Erythroblast (primary cell): ENCODE measurements around the gene RBM5.

Source experiments
- GATA1 ChIP-seq: IDR thresholded peaks from 2 replicates; pipeline ENCODE4 v1.6.1; 2011; ENCODE audit warnings: low read depth, mild to moderate bottlenecking, control low read depth, low read length, moderate library complexity
- POLR2A ChIP-seq: IDR thresholded peaks from 2 replicates; pipeline ENCODE4 v1.6.1; 2011; ENCODE audit warnings: mild to moderate bottlenecking, low read length

DNA sequence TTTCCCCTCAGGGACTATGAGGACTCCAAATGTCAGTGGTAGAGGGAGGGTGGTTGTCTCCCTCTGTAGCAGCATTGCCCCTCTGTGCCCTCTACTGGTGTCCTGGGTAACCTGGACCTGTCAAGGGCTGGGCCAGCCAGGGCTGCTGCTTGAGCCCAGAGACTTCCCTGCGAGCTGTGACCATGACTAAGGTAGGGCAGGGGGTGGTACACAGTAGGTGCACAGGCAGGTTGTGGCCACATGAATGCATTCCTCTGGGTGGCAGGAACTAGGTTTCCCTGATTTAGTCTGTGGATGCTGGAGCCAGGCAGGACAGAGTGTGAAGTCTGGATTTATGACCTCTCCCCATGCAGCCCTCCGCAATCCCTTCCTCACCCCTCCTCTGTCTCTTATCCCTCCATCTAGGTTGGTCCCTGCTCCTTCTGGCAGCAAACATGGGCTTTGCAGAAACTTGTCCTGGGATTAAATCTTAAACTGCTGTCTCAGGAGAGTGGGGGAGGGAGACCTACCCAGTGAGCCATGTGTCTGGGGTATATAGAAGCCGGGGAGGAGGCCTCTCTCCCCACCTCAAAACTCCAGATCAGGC lies 57.7 kb downstream of the RBM5 start:
- TF ChIP-seq POLR2A (no peak), GATA1 (no peak)
